Transverse colon (tissue), 4 donors: ENCODE data around the gene CDH13. TPM values are rescaled to one million over a fixed set of nuclear protein-coding genes. Genes with fewer than 3 reads are reported as not detected.

ENCODE experiments used
- DNase-seq: peaks from one replicate; pipeline ENCODE4 v3.0.0-alpha.2; 2019
- H3K27ac ChIP-seq, 4 donors: fragments of 200-600 bp; sonication (generic); 2 replicates each; pipeline ENCODE4 v1.5.1; 2016 to 2018; ENCODE audit warnings: inconsistent platforms in 4 of 4
- H3K27me3 ChIP-seq: fragments of 200-600 bp; sonication (generic); 2 replicates; pipeline ENCODE4 v1.5.1; 2017; ENCODE audit warnings: inconsistent platforms
- H3K36me3 ChIP-seq, 4 donors: fragments of 200-600 bp; sonication (generic); 2 replicates each; pipeline ENCODE4 v1.5.1; 2017 to 2019; ENCODE audit warnings: inconsistent platforms in 4 of 4
- H3K4me1 ChIP-seq, 4 donors: fragments of 200-600 bp; sonication (generic); 2 replicates each; pipeline ENCODE4 v1.5.1; 2017 to 2020; ENCODE audit warnings: inconsistent platforms in 4 of 4
- H3K4me3 ChIP-seq, 4 donors: fragments of 200-600 bp; sonication (generic); 1 replicate in 1 of 4; 2 replicates in 3 of 4; pipeline versions ENCODE4 v1.5.1 to v1.6.1; 2017 to 2019; ENCODE audit warnings: inconsistent platforms in 4 of 4
- H3K9me3 ChIP-seq, 2 donors: fragments of 200-600 bp; sonication (generic); 2 replicates each; pipeline ENCODE4 v1.5.1; 2017 to 2019; ENCODE audit warnings: inconsistent platforms in 2 of 2
- EP300 ChIP-seq: sonication (generic); formaldehyde crosslinking; IDR thresholded peaks from one replicate; pipeline ENCODE4 v1.6.1; 2017; ENCODE audit warnings: antibody characterized with exemption, low read depth
- POLR2A ChIP-seq: fragments of 450-650 bp; IDR thresholded peaks from one replicate; pipeline ENCODE4 v1.6.1; 2016; ENCODE audit warnings: antibody characterized with exemption, mild to moderate bottlenecking, moderate library complexity
- POLR2AphosphoS5 ChIP-seq, 3 donors: sonication (generic); formaldehyde crosslinking; IDR thresholded peaks; one replicate each; pipeline ENCODE4 v1.6.1; 2016; ENCODE audit warnings: antibody characterized with exemption in 3 of 3
- WGBS, 2 donors: methylation state at CpG; one replicate each; pipeline ENCODE4 v1.1.5; 2018; ENCODE audit warnings: low coverage in 1 of 2; 5-methylcytosine and 5-hydroxymethylcytosine counted together
- in situ Hi-C, 4 donors: fragments of 200-750 bp; cut with MboI; loops; one replicate each; pipeline versions ENCODE4 v1.15.0 to v1.15.1; 2017; ENCODE audit warnings: low sequenced_read_pairs in 3 of 4, low pct_ligation_motif_present in 1 of 4, low pct_unique_long_range_greater_than_20kb in 1 of 4
- intact Hi-C: fragments of 100-400 bp; cut with DNase I; formaldehyde crosslinking; loops from one replicate; pipeline ENCODE4 v1.15.1; 2023; ENCODE audit warnings: low total_unique reads
- total RNA-seq, 4 donors: library from RNA; depleted of rRNA; stranded (reverse); fragments of >200 nt; gene quantifications; one replicate each; pipeline ENCODE4 v1.1.0, GENCODE V29; 2016
- TF ChIP-seq, protein P1 (sequence below), 5 experiments: fragments of 200-600 bp in 3 of 5; fragments of 450-650 bp in 2 of 5; sonication (generic) in 3 of 5; IDR thresholded peaks; 1 replicate in 2 of 5; 2 replicates in 3 of 5; pipeline ENCODE4 v1.5.1; 2016 to 2017; ENCODE audit warnings: antibody characterized with exemption in 5 of 5, inconsistent platforms in 3 of 5, mild to moderate bottlenecking in 2 of 5, moderate library complexity in 1 of 5

The CDH13 gene
- total RNA-seq, 4 donors from 2014 or later = 3.8 to 28.1 (median 5.8) TPM

DNA sequence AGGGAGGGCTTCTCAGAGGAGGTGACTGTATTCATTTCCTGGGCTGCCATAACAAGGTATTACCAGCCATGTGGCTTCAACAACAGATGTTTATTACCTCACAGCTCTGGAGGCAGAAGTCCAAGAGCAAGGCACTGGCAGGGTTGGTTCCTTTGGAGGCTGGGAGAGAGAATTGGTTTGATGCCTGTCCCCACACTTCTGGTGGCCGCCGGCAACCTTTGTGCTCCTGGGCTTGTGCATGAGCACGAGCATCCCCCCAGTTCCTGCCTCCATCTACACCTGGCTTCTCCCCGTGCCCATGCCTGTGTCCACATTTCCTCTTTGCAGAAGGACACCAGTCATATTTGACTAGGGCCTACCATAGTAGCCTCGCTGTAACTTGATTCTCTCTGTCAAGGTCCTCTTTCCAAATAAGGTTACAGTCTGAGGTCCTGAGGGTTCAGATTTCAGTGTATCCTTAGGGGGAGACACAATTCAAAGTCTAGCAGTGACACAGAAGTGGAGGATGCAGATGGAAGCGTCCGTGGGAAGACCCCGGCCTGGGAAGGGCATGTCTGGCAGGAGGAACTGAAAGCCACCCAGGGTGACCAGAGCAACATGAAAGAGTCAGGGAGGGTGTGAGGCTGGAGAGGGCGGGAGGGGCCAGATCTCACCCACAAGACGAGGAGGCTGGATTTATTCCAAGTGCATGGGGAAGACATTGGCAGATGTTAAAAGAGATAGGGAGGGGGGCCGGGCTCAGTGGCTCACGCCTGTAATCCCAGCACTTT, 992.8 kb downstream of the CDH13 start:
- 50 to 60% methylated on average over 3 to 12 of the region's 12 CpGs for WGBS, 2 donors
- TF ChIP-seq, protein P1, sequence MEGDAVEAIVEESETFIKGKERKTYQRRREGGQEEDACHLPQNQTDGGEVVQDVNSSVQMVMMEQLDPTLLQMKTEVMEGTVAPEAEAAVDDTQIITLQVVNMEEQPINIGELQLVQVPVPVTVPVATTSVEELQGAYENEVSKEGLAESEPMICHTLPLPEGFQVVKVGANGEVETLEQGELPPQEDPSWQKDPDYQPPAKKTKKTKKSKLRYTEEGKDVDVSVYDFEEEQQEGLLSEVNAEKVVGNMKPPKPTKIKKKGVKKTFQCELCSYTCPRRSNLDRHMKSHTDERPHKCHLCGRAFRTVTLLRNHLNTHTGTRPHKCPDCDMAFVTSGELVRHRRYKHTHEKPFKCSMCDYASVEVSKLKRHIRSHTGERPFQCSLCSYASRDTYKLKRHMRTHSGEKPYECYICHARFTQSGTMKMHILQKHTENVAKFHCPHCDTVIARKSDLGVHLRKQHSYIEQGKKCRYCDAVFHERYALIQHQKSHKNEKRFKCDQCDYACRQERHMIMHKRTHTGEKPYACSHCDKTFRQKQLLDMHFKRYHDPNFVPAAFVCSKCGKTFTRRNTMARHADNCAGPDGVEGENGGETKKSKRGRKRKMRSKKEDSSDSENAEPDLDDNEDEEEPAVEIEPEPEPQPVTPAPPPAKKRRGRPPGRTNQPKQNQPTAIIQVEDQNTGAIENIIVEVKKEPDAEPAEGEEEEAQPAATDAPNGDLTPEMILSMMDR (IDR thresholded peaks at IDR 0.05) = no peak
- TF ChIP-seq POLR2AphosphoS5 (IDR thresholded peaks at IDR 0.05) = no peak
- TF ChIP-seq EP300 = no peak
- TF ChIP-seq POLR2A = no peak
- H3K36me3 ChIP-seq = no peaks in the 10 kb centered on the region
- no peak overlapping the region for H3K4me3 ChIP-seq
- no peaks in the 10 kb centered on the region for H3K27me3 ChIP-seq
- H3K4me1 ChIP-seq = no peaks in the 10 kb centered on the region
- no peak for DNase-seq
- H3K9me3 ChIP-seq = no peaks in the 10 kb centered on the region
- in situ Hi-C loops = no loop called here
- H3K27ac ChIP-seq = no peak overlapping the region
- intact Hi-C loops = no loop called here

DNA sequence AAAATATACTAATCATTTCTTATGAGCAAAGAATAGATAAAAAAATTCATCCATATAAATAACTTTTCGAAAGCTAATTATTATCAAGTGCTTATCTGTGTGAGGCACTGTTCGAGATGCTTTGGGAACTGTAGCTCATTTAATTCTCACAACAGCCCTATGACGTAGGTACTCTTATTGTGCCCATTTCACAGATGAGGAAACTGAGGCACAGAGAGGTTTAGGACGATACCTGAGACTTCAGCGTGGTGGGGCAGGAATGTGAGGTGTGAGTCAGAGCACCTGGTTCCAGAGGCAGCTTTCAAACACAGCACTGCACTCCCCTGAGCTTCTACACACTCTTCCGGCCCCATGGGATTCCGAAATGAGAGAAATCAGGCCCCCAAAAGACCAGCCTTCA, 995.2 kb downstream of the CDH13 start:
- H3K27ac ChIP-seq = no peak overlapping the region
- intact Hi-C loops = no loop called here
- WGBS, 2 donors = 83 to 94% methylated on average over 3 to 7 of the region's 7 CpGs
- H3K27me3 ChIP-seq = no peaks in the 10 kb centered on the region
- no peak for DNase-seq
- H3K4me1 ChIP-seq = no peaks in the 10 kb centered on the region
- TF ChIP-seq POLR2AphosphoS5 (IDR thresholded peaks at IDR 0.05) = no peak
- TF ChIP-seq, protein P1 (IDR thresholded peaks at IDR 0.05) = no peak
- TF ChIP-seq EP300 = no peak
- TF ChIP-seq POLR2A = no peak
- H3K4me3 ChIP-seq = no peak overlapping the region
- in situ Hi-C loops = no loop called here
- no peaks in the 10 kb centered on the region for H3K9me3 ChIP-seq
- no peaks in the 10 kb centered on the region for H3K36me3 ChIP-seq

DNA sequence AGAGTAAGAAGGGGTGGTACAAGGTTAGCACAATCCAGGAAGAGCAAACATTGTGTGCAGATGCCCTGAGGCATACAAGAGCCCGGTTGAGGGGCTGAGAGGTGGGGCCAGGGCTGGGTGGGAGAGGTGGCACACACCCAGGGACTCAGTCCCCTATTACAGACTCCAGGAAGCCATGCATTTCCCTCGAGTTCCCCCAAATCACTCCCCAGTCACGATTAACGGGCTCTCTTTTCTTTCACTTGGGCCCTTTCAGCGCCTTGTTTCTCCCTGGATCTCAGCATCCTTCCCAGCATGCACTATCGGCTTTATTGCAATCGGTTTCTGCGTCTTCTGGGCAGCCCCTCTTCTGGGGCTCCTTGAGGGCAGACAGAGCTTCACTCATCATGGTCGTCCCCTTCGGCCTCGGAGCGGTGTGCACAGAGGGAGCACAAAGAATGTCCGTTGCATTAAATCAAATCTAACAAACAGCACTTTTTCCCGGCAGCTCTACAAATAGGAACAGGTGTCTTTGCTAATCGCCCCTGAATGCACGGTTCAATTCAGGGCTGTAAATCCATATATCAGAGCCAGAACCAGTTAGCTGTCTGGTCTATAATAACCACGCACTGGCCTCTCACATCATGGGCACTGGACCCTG, 996.4 kb downstream of the CDH13 start:
- H3K9me3 ChIP-seq = no peaks in the 10 kb centered on the region
- no peak for DNase-seq
- in situ Hi-C loops = no loop called here
- no peaks in the 10 kb centered on the region for H3K36me3 ChIP-seq
- no peak overlapping the region for H3K4me3 ChIP-seq
- no peak for TF ChIP-seq POLR2AphosphoS5 (IDR thresholded peaks at IDR 0.05)
- no peak for TF ChIP-seq EP300
- TF ChIP-seq, protein P1 (IDR thresholded peaks at IDR 0.05) = no peak
- TF ChIP-seq POLR2A = no peak
- intact Hi-C loops = no loop called here
- H3K4me1 ChIP-seq = no peaks in the 10 kb centered on the region
- WGBS, 2 donors = 40 to 67% methylated on average over 1 to 17 of the region's 17 CpGs
- no peak overlapping the region for H3K27ac ChIP-seq
- H3K27me3 ChIP-seq = no peaks in the 10 kb centered on the region

DNA sequence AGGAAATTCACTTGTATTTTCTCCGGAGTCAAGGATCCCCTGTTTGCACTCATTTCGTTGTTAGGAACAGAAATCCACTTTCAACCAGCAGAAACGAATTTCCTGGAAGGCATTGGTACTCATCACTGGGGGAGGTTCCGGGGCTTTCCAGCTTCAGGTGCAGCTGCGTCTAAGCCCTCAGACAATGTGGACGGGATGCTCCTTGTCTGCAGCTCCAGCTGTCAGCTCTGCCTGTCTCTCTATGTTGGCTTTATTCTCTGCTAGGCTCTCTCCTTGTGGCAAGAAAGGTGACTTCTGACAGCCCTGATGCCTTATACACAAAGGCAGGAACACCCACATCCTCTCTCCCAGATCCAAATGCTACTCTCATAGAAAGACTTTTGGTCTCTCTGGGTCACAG, 997.1 kb downstream of the CDH13 start:
- Histone ChIP-seq H3K4me1 (no peaks in the 10 kb centered on the region), H3K9me3 (no peaks in the 10 kb centered on the region), H3K27me3 (no peaks in the 10 kb centered on the region), H3K4me3 (no peak overlapping the region), H3K27ac (no peak overlapping the region), H3K36me3 (no peaks in the 10 kb centered on the region)
- WGBS, 2 donors = 73 to 92% methylated on average over 2 to 6 of the region's 6 CpGs
- intact Hi-C loops = no loop called here
- in situ Hi-C loops = no loop called here
- TF ChIP-seq, protein P1 (IDR thresholded peaks at IDR 0.05) = no peak
- TF ChIP-seq POLR2AphosphoS5 (IDR thresholded peaks at IDR 0.05) (no peak), EP300 (no peak), POLR2A (no peak)
- no peak for DNase-seq
